Left lung (tissue), 10 donors: ENCODE measurements around the gene HPX. TPM values are rescaled to one million over a fixed set of nuclear protein-coding genes. Genes with fewer than 3 reads are reported as not detected.
"Not testable (repeated sequence)": the region's sequence is repeated elsewhere in the genome, so short reads cannot be mapped to it uniquely, and the experiment has no call there.

Experiments
- ATAC-seq: fragments of 200-7000 bp; cut with Tn5 transposase; one replicate; pipeline ENCODE4 v1.9.1; 2020; ENCODE audit warnings: moderate library complexity
- DNase-seq, 4 donors: peaks; one replicate each; pipeline ENCODE4 v3.0.0-alpha.2; 2013 to 2020
- H3K27ac ChIP-seq, 2 donors: fragments of 200-600 bp; sonication (generic) in 1 of 2; one replicate each; pipeline versions ENCODE4 v1.5.0 to v1.8.0; 2020 to 2021
- H3K27me3 ChIP-seq, 2 donors: fragments of 200-600 bp; sonication (generic) in 1 of 2; one replicate each; pipeline versions ENCODE4 v1.5.0 to v1.8.0; 2020 to 2021
- H3K36me3 ChIP-seq, 2 donors: fragments of 200-600 bp; sonication (generic) in 1 of 2; one replicate each; pipeline versions ENCODE4 v1.5.0 to v1.8.0; 2020 to 2021
- H3K4me1 ChIP-seq, 2 donors: fragments of 200-600 bp; one replicate each; pipeline ENCODE4 v1.8.0; 2021
- H3K4me3 ChIP-seq, 2 donors: fragments of 200-600 bp; sonication (generic) in 1 of 2; one replicate each; pipeline versions ENCODE4 v1.5.0 to v1.8.0; 2020 to 2021; ENCODE audit warnings: mild to moderate bottlenecking in 1 of 2
- H3K9me3 ChIP-seq, 2 donors: fragments of 200-600 bp; sonication (generic) in 1 of 2; one replicate each; pipeline versions ENCODE4 v1.5.0 to v1.8.0; 2020 to 2021
- intact Hi-C, 2 donors: fragments of 100-400 bp; cut with DNase I; formaldehyde crosslinking; loops; one replicate each; pipeline versions ENCODE4 v1.11.2 to v1.14.2; 2022
- polyA plus RNA-seq, 6 donors: library from polyadenylated mRNA; unstranded; fragments of 120-200 nt; gene quantifications; one replicate each; pipeline ENCODE4 v1.2.1, GENCODE V29; 2013; ENCODE audit not compliant: insufficient read length in 6 of 6
- total RNA-seq, 2 donors: library from RNA; stranded (reverse); fragmentation: NEBNext Ultra II Directional; extraction: Animal tissue kit (Norgen Biotek cat#: 25700); gene quantifications; one replicate each; pipeline ENCODE4 v1.2.1, GENCODE V29; 2021
- TF ChIP-seq, protein P1 (sequence below), 2 donors: fragments of 200-600 bp; sonication (generic) in 1 of 2; IDR thresholded peaks; one replicate each; pipeline versions ENCODE4 v1.5.0 to v1.8.0; 2021; ENCODE audit warnings: antibody characterized with exemption in 2 of 2
- donor health status: DM: no; HTN: yes; CAD: no.
- donor health status: DM: no; HTN: no; CAD: no.

Gene HPX
- total and polyA plus RNA-seq, 8 donors: 0.86 to 11.4 (median 6.2) TPM

DNA sequence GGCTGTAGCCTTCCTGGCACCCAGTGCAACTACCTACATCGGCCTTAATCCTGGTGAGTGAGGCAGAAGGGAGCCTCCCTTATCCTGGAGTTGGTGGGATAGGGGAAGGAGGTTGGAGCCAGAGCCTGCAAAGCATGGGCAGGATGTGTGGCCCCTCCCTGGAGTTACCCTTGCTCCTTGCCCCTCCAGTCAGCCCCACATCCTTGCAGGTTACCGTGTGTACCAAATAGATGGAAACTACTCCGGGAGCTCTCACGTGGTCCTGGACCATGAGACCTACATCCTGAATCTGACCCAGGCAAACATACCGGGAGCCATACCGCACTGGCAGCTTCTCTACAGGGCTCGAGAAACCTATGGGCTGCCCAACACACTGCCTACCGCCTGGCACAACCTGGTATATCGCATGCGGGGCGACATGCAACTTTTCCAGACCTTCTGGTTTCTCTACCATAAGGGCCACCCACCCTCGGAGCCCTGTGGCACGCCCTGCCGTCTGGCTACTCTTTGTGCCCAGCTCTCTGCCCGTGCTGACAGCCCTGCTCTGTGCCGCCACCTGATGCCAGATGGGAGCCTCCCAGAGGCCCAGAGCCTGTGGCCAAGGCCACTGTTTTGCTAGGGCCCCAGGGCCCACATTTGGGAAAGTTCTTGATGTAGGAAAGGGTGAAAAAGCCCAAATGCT, 46.7 kb downstream of the HPX start:
- DNase-seq (no peak), ATAC-seq (no peak)
- H3K4me1 ChIP-seq: peaks cover 16 to 23% of the 10 kb centered on the region in 2 donors
- H3K27me3 ChIP-seq: no peaks in the 10 kb centered on the region
- peaks cover 0 to 16% of the 10 kb centered on the region in 2 donors for H3K36me3 ChIP-seq
- H3K4me3 ChIP-seq: no peak overlapping the region
- H3K27ac ChIP-seq: no peak overlapping the region
- H3K9me3 ChIP-seq: no peaks in the 10 kb centered on the region
- intact Hi-C loops: no loop called here
- TF ChIP-seq, protein P1, sequence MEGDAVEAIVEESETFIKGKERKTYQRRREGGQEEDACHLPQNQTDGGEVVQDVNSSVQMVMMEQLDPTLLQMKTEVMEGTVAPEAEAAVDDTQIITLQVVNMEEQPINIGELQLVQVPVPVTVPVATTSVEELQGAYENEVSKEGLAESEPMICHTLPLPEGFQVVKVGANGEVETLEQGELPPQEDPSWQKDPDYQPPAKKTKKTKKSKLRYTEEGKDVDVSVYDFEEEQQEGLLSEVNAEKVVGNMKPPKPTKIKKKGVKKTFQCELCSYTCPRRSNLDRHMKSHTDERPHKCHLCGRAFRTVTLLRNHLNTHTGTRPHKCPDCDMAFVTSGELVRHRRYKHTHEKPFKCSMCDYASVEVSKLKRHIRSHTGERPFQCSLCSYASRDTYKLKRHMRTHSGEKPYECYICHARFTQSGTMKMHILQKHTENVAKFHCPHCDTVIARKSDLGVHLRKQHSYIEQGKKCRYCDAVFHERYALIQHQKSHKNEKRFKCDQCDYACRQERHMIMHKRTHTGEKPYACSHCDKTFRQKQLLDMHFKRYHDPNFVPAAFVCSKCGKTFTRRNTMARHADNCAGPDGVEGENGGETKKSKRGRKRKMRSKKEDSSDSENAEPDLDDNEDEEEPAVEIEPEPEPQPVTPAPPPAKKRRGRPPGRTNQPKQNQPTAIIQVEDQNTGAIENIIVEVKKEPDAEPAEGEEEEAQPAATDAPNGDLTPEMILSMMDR (IDR thresholded peaks at IDR 0.05): no peak

DNA sequence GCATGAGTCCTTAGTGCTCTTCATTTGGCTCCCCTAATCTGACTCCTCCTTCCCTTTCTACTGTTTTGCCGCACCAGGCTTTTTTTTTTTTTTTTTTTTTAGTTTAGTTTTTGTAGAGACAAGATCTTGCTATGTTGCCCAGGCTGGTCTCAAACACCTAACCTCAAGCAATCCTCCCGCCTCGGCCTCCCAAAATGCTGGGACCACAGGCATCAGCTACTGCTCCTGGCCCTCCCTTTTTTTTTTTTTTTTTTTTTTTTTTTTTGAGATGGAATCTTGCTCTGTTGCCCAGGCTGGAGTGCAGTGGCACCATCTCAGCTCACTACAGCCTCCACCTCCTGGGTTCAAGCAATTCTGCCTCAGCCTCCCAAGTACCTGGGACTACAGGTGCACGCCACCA, 48.5 kb downstream of the HPX start:
- H3K4me1 ChIP-seq: peaks cover 12 to 38% of the 10 kb centered on the region in 2 donors
- H3K9me3 ChIP-seq, intact Hi-C loops, ATAC-seq, H3K4me3 ChIP-seq, H3K27ac ChIP-seq, H3K27me3 ChIP-seq, DNase-seq: not testable (repeated sequence)
- peaks cover 0 to 16% of the 10 kb centered on the region in 2 donors for H3K36me3 ChIP-seq

DNA sequence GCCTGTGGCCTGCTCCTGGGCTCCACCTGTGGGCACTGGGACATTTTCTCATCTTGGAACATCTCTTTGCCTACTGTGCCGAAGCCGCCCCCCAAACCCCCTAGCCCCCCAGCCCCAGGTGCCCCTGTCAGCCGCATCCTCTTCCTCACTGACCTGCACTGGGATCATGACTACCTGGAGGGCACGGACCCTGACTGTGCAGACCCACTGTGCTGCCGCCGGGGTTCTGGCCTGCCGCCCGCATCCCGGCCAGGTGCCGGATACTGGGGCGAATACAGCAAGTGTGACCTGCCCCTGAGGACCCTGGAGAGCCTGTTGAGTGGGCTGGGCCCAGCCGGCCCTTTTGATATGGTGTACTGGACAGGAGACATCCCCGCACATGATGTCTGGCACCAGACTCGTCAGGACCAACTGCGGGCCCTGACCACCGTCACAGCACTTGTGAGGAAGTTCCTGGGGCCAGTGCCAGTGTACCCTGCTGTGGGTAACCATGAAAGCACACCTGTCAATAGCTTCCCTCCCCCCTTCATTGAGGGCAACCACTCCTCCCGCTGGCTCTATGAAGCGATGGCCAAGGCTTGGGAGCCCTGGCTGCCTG, 49.2 kb downstream of the HPX start:
- intact Hi-C loops: no loop called here
- peak overlapping the region in 1 of 2 donors; percentile 89 for H3K27ac ChIP-seq
- no peaks in the 10 kb centered on the region for H3K27me3 ChIP-seq
- H3K36me3 ChIP-seq: peaks cover 0 to 16% of the 10 kb centered on the region in 2 donors
- peak overlapping the region in 1 of 2 donors; percentile 74 for H3K4me3 ChIP-seq
- H3K4me1 ChIP-seq: peaks cover 9 to 38% of the 10 kb centered on the region in 2 donors
- ATAC-seq (no peak), DNase-seq (no peak)
- TF ChIP-seq, protein P1 (IDR thresholded peaks at IDR 0.05): no peak
- no peaks in the 10 kb centered on the region for H3K9me3 ChIP-seq

DNA sequence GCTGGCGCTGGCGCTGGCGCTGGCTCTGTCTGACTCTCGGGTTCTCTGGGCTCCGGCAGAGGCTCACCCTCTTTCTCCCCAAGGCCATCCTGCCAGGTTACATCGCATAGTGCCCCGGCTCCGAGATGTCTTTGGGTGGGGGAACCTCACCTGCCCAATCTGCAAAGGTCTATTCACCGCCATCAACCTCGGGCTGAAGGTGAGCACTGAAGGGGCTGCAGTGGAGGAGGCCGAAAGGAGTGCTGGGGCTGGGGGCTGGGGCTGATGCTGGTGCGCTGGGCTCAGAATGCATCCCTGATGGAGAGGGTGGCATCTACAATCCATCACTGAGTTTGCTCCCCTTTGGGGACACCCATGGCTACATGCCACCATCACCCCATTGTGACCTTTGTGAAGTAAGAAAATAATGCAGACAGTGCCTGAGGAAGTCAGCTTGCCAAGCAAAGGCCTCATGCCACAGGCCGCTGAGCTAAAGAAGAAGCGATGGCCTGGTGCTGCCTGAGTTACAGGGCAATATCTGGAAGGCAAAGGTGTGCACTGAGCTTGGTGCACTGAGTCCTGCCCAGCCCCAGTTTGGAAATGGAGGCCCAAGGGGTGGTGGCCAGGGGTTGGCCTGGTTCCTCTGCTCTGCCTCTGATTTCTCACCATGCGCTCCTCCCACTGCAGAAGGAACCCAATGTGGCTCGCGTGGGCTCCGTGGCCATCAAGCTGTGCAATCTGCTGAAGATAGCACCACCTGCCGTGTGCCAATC, 49.9 kb downstream of the HPX start:
- no peaks in the 10 kb centered on the region for H3K9me3 ChIP-seq
- TF ChIP-seq, protein P1 (IDR thresholded peaks at IDR 0.05): no peak
- peak overlapping the region; percentile 89 to 90 for H3K27ac ChIP-seq
- no peak for ATAC-seq
- H3K36me3 ChIP-seq: peaks cover 0 to 16% of the 10 kb centered on the region in 2 donors
- peaks cover 9 to 38% of the 10 kb centered on the region in 2 donors for H3K4me1 ChIP-seq
- intact Hi-C loops: no loop called here
- no peak for DNase-seq
- no peaks in the 10 kb centered on the region for H3K27me3 ChIP-seq
- peak overlapping the region; percentile 74 to 80 for H3K4me3 ChIP-seq

DNA sequence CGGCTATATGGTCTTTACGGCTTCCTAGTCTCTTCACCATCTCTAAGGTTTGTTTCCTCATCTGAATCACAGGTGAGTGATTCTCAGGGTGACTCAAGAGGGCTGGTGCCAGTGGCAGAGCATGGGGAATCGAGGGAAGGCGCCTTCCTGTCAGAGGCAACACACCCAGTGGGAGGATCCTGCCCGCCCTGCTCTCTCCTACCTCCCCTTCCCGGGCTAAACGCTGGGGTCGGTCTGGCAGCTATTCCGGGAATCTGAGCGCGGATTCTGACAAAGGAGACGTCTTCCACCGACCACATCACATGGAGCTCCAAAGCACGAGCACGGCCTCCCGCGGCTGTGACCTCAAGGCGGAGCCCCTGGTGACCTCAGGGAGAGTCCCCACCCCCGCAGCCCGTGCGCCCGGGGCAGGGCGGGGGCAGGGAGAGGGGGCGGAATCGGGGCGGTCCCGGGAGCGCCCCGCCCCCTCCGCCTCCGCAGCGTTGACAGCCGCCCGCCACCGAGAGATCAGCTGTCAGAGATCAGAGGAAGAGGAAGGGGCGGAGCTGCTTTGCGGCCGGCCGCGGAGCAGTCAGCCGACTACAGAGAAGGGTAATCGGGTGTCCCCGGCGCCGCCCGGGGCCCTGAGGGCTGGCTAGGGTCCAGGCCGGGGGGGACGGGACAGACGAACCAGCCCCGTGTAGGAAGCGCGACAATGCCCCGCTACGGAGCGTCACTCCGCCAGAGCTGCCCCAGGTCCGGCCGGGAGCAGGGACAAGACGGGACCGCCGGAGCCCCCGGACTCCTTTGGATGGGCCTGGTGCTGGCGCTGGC, 50.7 kb downstream of the HPX start, which contains the start of gene SMPD1:
SMPD1 (plus strand) TSS at position 570 of the 813 bp plus-strand sequence; CDS start at position 695, 125 bp downstream.
- intact Hi-C loops: loop anchor here in 1 of 2 donors (10.0 kb wide), 1 partner anchor 205 kb away; no protein-coding TSS in a partner anchor
- peak within 1 kb of the TSS; percentile 89 to 90 for H3K27ac ChIP-seq
- H3K36me3 ChIP-seq: peaks cover 0 to 9% of the 10 kb centered on the region in 2 donors
- DNase-seq: peak; percentile 86 to 99 (median 95)
- H3K4me1 ChIP-seq: peaks cover 9 to 38% of the 10 kb centered on the region in 2 donors
- no peaks in the 10 kb centered on the region for H3K9me3 ChIP-seq
- peak within 1 kb of the TSS; percentile 74 to 80 for H3K4me3 ChIP-seq
- peak; percentile 98 for ATAC-seq
- TF ChIP-seq, protein P1 (IDR thresholded peaks at IDR 0.05): no peak
- no peaks in the 10 kb centered on the region for H3K27me3 ChIP-seq
